Measurements from ENCODE around the gene CDC73.

GRCh38 chr1:193278968-193279367 is 157.1 kb downstream of the CDC73 start:
- TF ChIP-seq ZNF8 (CRISPR knock-in tag; IDR thresholded peaks at IDR 0.05) (no peak), ISL1 (CRISPR knock-in tag; IDR thresholded peaks at IDR 0.05) (no peak), ARNTL (CRISPR knock-in tag; IDR thresholded peaks at IDR 0.05; ENCODE audit: borderline replicate concordance, low read depth) (no peak), GLIS3 (CRISPR knock-in tag; IDR thresholded peaks at IDR 0.05) (no peak), ZFP3 (CRISPR knock-in tag; IDR thresholded peaks at IDR 0.05) (no peak), CREB5 (CRISPR knock-in tag; IDR thresholded peaks at IDR 0.05; ENCODE audit: low read depth) (no peak), TCF4 (CRISPR knock-in tag; IDR thresholded peaks at IDR 0.05; ENCODE audit: borderline replicate concordance) (no peak), ZFP30 (CRISPR knock-in tag; IDR thresholded peaks at IDR 0.05) (no peak), BACH2 (CRISPR knock-in tag; IDR thresholded peaks at IDR 0.05; ENCODE audit: borderline replicate concordance) (no peak), TOX (CRISPR knock-in tag; IDR thresholded peaks at IDR 0.05; ENCODE audit: borderline replicate concordance) (no peak), PATZ1 (CRISPR knock-in tag; IDR thresholded peaks at IDR 0.05; ENCODE audit: borderline replicate concordance) (no peak), ZC3H10 (CRISPR knock-in tag; IDR thresholded peaks at IDR 0.05) (no peak), CSDC2 (CRISPR knock-in tag; IDR thresholded peaks at IDR 0.05) (no peak)

Data from SK-N-SH treated with all-trans-retinoic acid at 6 μM for 48 hours (cell line).